BLaER1 (cell line): ENCODE measurements around the gene HLA-DMB.

Source experiments
- H3K27ac ChIP-seq: shearing (Covaris generic); formaldehyde crosslinking; 2 replicates; pipeline ENCODE4 v1.8.1; 2022
- H3K27me3 ChIP-seq: shearing (Covaris generic); formaldehyde crosslinking; 2 replicates; pipeline ENCODE4 v1.8.1; 2022
- H3K36me3 ChIP-seq: shearing (Covaris generic); formaldehyde crosslinking; 2 replicates; pipeline ENCODE4 v1.8.1; 2022
- H3K4me1 ChIP-seq: shearing (Covaris generic); formaldehyde crosslinking; 2 replicates; pipeline ENCODE4 v1.8.1; 2022
- H3K4me2 ChIP-seq: shearing (Covaris generic); formaldehyde crosslinking; 2 replicates; pipeline ENCODE4 v1.8.1; 2022
- H3K4me3 ChIP-seq: shearing (Covaris generic); formaldehyde crosslinking; 2 replicates; pipeline ENCODE4 v1.8.1; 2022
- H3K9ac ChIP-seq: shearing (Covaris generic); formaldehyde crosslinking; 2 replicates; pipeline ENCODE4 v1.8.1; 2022
- H3K9me3 ChIP-seq: shearing (Covaris generic); formaldehyde crosslinking; 2 replicates; pipeline ENCODE4 v1.8.1; 2022
- H4K20me1 ChIP-seq: shearing (Covaris generic); formaldehyde crosslinking; 2 replicates; pipeline ENCODE4 v1.8.1; 2022
- Cebpa-rat ChIP-seq: shearing (Covaris generic); IDR thresholded peaks from 2 replicates; pipeline ENCODE4 v1.8.1; 2022

The HLA-DMB gene

GRCh38 chr6:32979720-32980487, 39.1 kb upstream of the HLA-DMB start:
- peaks cover 88% of the 10 kb centered on the region for H3K36me3 ChIP-seq
- H3K4me2 ChIP-seq = no peak overlapping the region
- H4K20me1 ChIP-seq = peaks cover 98% of the 10 kb centered on the region
- H3K9ac ChIP-seq = no peak overlapping the region
- H3K4me1 ChIP-seq = peaks cover 57% of the 10 kb centered on the region
- no peak for TF ChIP-seq Cebpa-rat
- no peak overlapping the region for H3K4me3 ChIP-seq
- H3K27ac ChIP-seq = no peak overlapping the region
- no peaks in the 10 kb centered on the region for H3K9me3 ChIP-seq
- H3K27me3 ChIP-seq = no peaks in the 10 kb centered on the region

GRCh38 chr6:32977953-32978324, 37.1 kb upstream of the HLA-DMB start:
- peaks cover 100% of the 10 kb centered on the region for H3K36me3 ChIP-seq
- no peak overlapping the region for H3K4me3 ChIP-seq
- H3K4me2 ChIP-seq = 0 out of 2 replicates have a peak overlapping the region, but pooled peaks have one; percentile 99
- H3K27me3 ChIP-seq = no peaks in the 10 kb centered on the region
- no peak for TF ChIP-seq Cebpa-rat
- H3K9ac ChIP-seq = no peak overlapping the region; the same call in 1 of the 2 replicates
- H3K4me1 ChIP-seq = peaks cover 60% of the 10 kb centered on the region
- no peaks in the 10 kb centered on the region; the same call in 1 of the 2 replicates for H3K9me3 ChIP-seq
- no peak overlapping the region for H3K27ac ChIP-seq
- H4K20me1 ChIP-seq = peaks cover 100% of the 10 kb centered on the region

GRCh38 chr6:32977272-32977952, 36.6 kb upstream of the HLA-DMB start:
- Histone ChIP-seq H3K27ac (no peak overlapping the region), H3K36me3 (peaks cover 100% of the 10 kb centered on the region), H3K27me3 (no peaks in the 10 kb centered on the region), H3K4me1 (peaks cover 58% of the 10 kb centered on the region), H3K4me2 (peak overlapping the region; percentile 99; the same call in 1 of the 2 replicates), H3K4me3 (no peak overlapping the region), H3K9me3 (no peaks in the 10 kb centered on the region; the same call in 1 of the 2 replicates), H3K9ac (peak overlapping the region; percentile 44; the same call in 1 of the 2 replicates), H4K20me1 (peaks cover 100% of the 10 kb centered on the region)
- TF ChIP-seq Cebpa-rat = no peak

GRCh38 chr6:32976334-32977069, 35.7 kb upstream of the HLA-DMB start:
- H3K9ac ChIP-seq = peak overlapping the region; percentile 99; the same call in 1 of the 2 replicates
- H3K27ac ChIP-seq = no peak overlapping the region
- H3K27me3 ChIP-seq = no peaks in the 10 kb centered on the region
- peaks cover 94% of the 10 kb centered on the region for H4K20me1 ChIP-seq
- H3K9me3 ChIP-seq = no peaks in the 10 kb centered on the region; the same call in 1 of the 2 replicates
- no peak for TF ChIP-seq Cebpa-rat
- H3K4me2 ChIP-seq = peak overlapping the region; percentile 99
- peaks cover 58% of the 10 kb centered on the region for H3K4me1 ChIP-seq
- H3K4me3 ChIP-seq = peak overlapping the region; percentile 100; the same call in 1 of the 2 replicates
- H3K36me3 ChIP-seq = peaks cover 93% of the 10 kb centered on the region

- H3K4me3 ChIP-seq = peak overlapping the region; percentile 100
- H3K4me1 ChIP-seq = peaks cover 57% of the 10 kb centered on the region
- no peak for TF ChIP-seq Cebpa-rat
- H3K4me2 ChIP-seq = peak overlapping the region; percentile 99
- no peaks in the 10 kb centered on the region; the same call in 1 of the 2 replicates for H3K9me3 ChIP-seq
- no peaks in the 10 kb centered on the region for H3K27me3 ChIP-seq
- H3K9ac ChIP-seq = peak overlapping the region; percentile 99; the same call in 1 of the 2 replicates
- no peak overlapping the region for H3K27ac ChIP-seq
- peaks cover 87% of the 10 kb centered on the region for H3K36me3 ChIP-seq
- H4K20me1 ChIP-seq = peaks cover 88% of the 10 kb centered on the region
Observed at GRCh38 chr6:32975886-32976285, 35.1 kb upstream of the HLA-DMB start.

GRCh38 chr6:32974541-32975308, 33.9 kb upstream of the HLA-DMB start:
- H3K9ac ChIP-seq = peak overlapping the region; percentile 99
- H3K27ac ChIP-seq = peak overlapping the region; percentile 94
- no peak for TF ChIP-seq Cebpa-rat
- H4K20me1 ChIP-seq = peaks cover 76% of the 10 kb centered on the region
- peaks cover 46% of the 10 kb centered on the region for H3K4me1 ChIP-seq
- no peaks in the 10 kb centered on the region; the same call in 1 of the 2 replicates for H3K9me3 ChIP-seq
- H3K4me3 ChIP-seq = peak overlapping the region; percentile 100
- no peaks in the 10 kb centered on the region for H3K27me3 ChIP-seq
- H3K4me2 ChIP-seq = peak overlapping the region; percentile 99
- H3K36me3 ChIP-seq = peaks cover 75% of the 10 kb centered on the region

GRCh38 chr6:32974016-32974333, 33.1 kb upstream of the HLA-DMB start:
- Histone ChIP-seq H3K4me1 (peaks cover 44% of the 10 kb centered on the region), H3K9ac (peak overlapping the region; percentile 99), H3K36me3 (peaks cover 68% of the 10 kb centered on the region), H4K20me1 (peaks cover 69% of the 10 kb centered on the region), H3K4me3 (peak overlapping the region; percentile 100), H3K27ac (peak overlapping the region; percentile 94), H3K9me3 (no peaks in the 10 kb centered on the region; the same call in 1 of the 2 replicates), H3K27me3 (no peaks in the 10 kb centered on the region), H3K4me2 (peak overlapping the region; percentile 99)
- TF ChIP-seq Cebpa-rat = no peak

- Histone ChIP-seq H4K20me1 (peaks cover 63% of the 10 kb centered on the region), H3K9me3 (no peaks in the 10 kb centered on the region; the same call in 1 of the 2 replicates)
- TF ChIP-seq Cebpa-rat = no peak
Observed at GRCh38 chr6:32973144-32974015, 32.6 kb upstream of the HLA-DMB start.

More at GRCh38 chr6:32973144-32974015, 32.6 kb upstream of the HLA-DMB start:
- H3K27me3 ChIP-seq = no peaks in the 10 kb centered on the region
- peaks cover 41% of the 10 kb centered on the region for H3K4me1 ChIP-seq
- H3K9ac ChIP-seq = peak overlapping the region; percentile 99
- H3K27ac ChIP-seq = peak overlapping the region; percentile 94
- peaks cover 62% of the 10 kb centered on the region for H3K36me3 ChIP-seq
- peak overlapping the region; percentile 99 for H3K4me2 ChIP-seq
- H3K4me3 ChIP-seq = peak overlapping the region; percentile 100
